HUES6 (cell line): ENCODE results near the gene CYTH1.

ENCODE experiments used
- H3K27ac ChIP-seq: 2 replicates; pipeline ENCODE4 v1.7.0; 2013; ENCODE audit warnings: low read depth, mild to moderate bottlenecking, low read length, inconsistent platforms
- H3K27me3 ChIP-seq: 2 replicates; pipeline ENCODE4 v1.6.1; 2013; ENCODE audit warnings: low read length; ENCODE audit not compliant: control insufficient read depth, insufficient read depth
- H3K36me3 ChIP-seq: 2 replicates; pipeline ENCODE4 v1.6.1; 2013; ENCODE audit warnings: low read length; ENCODE audit not compliant: control insufficient read depth, insufficient read depth
- H3K4me1 ChIP-seq: 2 replicates; pipeline ENCODE4 v1.6.1; 2013; ENCODE audit warnings: low read length; ENCODE audit not compliant: control insufficient read depth, insufficient read depth
- H3K4me3 ChIP-seq: 2 replicates; pipeline ENCODE4 v1.5.1; 2013; ENCODE audit warnings: low read depth, low read length
- H3K9ac ChIP-seq: one replicate; pipeline ENCODE4 v1.6.1; 2013; ENCODE audit warnings: mild to moderate bottlenecking, low read length
- H3K9me3 ChIP-seq: 2 replicates; pipeline ENCODE4 v1.6.1; 2013; ENCODE audit warnings: low read depth, low read length; ENCODE audit not compliant: control insufficient read depth, insufficient read depth

The CYTH1 gene

GRCh38 chr17:78729641-78730040, 52.4 kb downstream of the CYTH1 start:
- no peak overlapping the region for H3K9ac ChIP-seq
- no peaks in the 10 kb centered on the region for H3K27me3 ChIP-seq
- H3K36me3 ChIP-seq, result no peaks in the 10 kb centered on the region
- no peaks in the 10 kb centered on the region for H3K9me3 ChIP-seq
- H3K4me1 ChIP-seq, result peaks cover 8% of the 10 kb centered on the region
- no peak overlapping the region for H3K4me3 ChIP-seq
- no peak overlapping the region for H3K27ac ChIP-seq

GRCh38 chr17:78728495-78728894, 53.6 kb downstream of the CYTH1 start:
- H3K4me1 ChIP-seq, result peaks cover 19% of the 10 kb centered on the region
- no peaks in the 10 kb centered on the region for H3K36me3 ChIP-seq
- H3K9ac ChIP-seq, result no peak overlapping the region
- H3K27ac ChIP-seq, result no peak overlapping the region
- H3K4me3 ChIP-seq, result no peak overlapping the region
- H3K27me3 ChIP-seq, result no peaks in the 10 kb centered on the region
- no peaks in the 10 kb centered on the region for H3K9me3 ChIP-seq

GRCh38 chr17:78727476-78728229, 54.4 kb downstream of the CYTH1 start:
- H3K9me3 ChIP-seq, result no peaks in the 10 kb centered on the region
- H3K36me3 ChIP-seq, result no peaks in the 10 kb centered on the region
- no peak overlapping the region for H3K27ac ChIP-seq
- no peak overlapping the region for H3K9ac ChIP-seq
- peaks cover 26% of the 10 kb centered on the region for H3K4me1 ChIP-seq
- H3K4me3 ChIP-seq, result no peak overlapping the region
- H3K27me3 ChIP-seq, result no peaks in the 10 kb centered on the region

DNA sequence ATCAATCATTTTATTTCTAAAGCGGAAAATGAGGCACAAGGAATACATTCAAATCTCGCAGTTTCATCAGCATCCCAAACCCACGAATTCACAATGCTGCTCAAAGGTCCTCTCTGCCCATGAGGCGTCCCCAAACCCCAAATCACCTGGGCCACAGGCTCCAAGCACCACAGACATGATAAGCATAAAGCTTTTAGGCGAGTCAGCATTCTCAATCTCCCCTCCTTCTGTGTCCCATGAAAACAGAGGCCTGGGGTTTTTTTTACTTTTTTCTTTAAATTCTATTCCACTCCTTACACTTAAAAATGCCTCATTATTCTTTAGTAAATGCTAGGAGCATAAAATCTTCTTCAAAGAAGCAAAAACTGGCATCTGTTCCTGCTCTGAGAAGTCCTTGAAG, 55.0 kb downstream of the CYTH1 start:
- peaks cover 32% of the 10 kb centered on the region for H3K4me1 ChIP-seq
- H3K4me3 ChIP-seq, result no peak overlapping the region
- H3K27ac ChIP-seq, result no peak overlapping the region
- no peaks in the 10 kb centered on the region for H3K36me3 ChIP-seq
- H3K27me3 ChIP-seq, result no peaks in the 10 kb centered on the region
- H3K9ac ChIP-seq, result no peak overlapping the region
- H3K9me3 ChIP-seq, result no peaks in the 10 kb centered on the region

- Histone ChIP-seq H3K27me3 (no peaks in the 10 kb centered on the region), H3K4me3 (no peak overlapping the region), H3K36me3 (no peaks in the 10 kb centered on the region), H3K9me3 (no peaks in the 10 kb centered on the region), H3K27ac (no peak overlapping the region), H3K9ac (no peak overlapping the region), H3K4me1 (peaks cover 32% of the 10 kb centered on the region)
Observed at GRCh38 chr17:78726513-78726912, 55.6 kb downstream of the CYTH1 start.

GRCh38 chr17:78725448-78726021, 56.5 kb downstream of the CYTH1 start:
- Histone ChIP-seq H3K9me3 (no peaks in the 10 kb centered on the region), H3K4me3 (no peak overlapping the region), H3K36me3 (no peaks in the 10 kb centered on the region), H3K4me1 (peaks cover 32% of the 10 kb centered on the region), H3K9ac (no peak overlapping the region), H3K27ac (no peak overlapping the region), H3K27me3 (no peaks in the 10 kb centered on the region)

GRCh38 chr17:78724999-78725398, 57.1 kb downstream of the CYTH1 start:
- H3K9me3 ChIP-seq, result no peaks in the 10 kb centered on the region
- no peaks in the 10 kb centered on the region for H3K27me3 ChIP-seq
- no peak overlapping the region for H3K9ac ChIP-seq
- H3K36me3 ChIP-seq, result no peaks in the 10 kb centered on the region
- H3K4me1 ChIP-seq, result peaks cover 32% of the 10 kb centered on the region
- no peak overlapping the region for H3K27ac ChIP-seq
- no peak overlapping the region for H3K4me3 ChIP-seq

- Histone ChIP-seq H3K9ac (no peak overlapping the region), H3K4me3 (no peak overlapping the region), H3K4me1 (peaks cover 32% of the 10 kb centered on the region), H3K9me3 (no peaks in the 10 kb centered on the region), H3K27me3 (no peaks in the 10 kb centered on the region), H3K27ac (no peak overlapping the region), H3K36me3 (no peaks in the 10 kb centered on the region)
Observed at GRCh38 chr17:78724544-78724943, 57.5 kb downstream of the CYTH1 start.

GRCh38 chr17:78723957-78724356, 58.1 kb downstream of the CYTH1 start:
- no peaks in the 10 kb centered on the region for H3K27me3 ChIP-seq
- no peak overlapping the region for H3K9ac ChIP-seq
- peak overlapping the region; percentile 51 for H3K4me3 ChIP-seq
- H3K9me3 ChIP-seq, result no peaks in the 10 kb centered on the region
- H3K4me1 ChIP-seq, result peaks cover 32% of the 10 kb centered on the region
- no peaks in the 10 kb centered on the region for H3K36me3 ChIP-seq
- H3K27ac ChIP-seq, result no peak overlapping the region

GRCh38 chr17:78723001-78723796, 58.9 kb downstream of the CYTH1 start:
- H3K4me3 ChIP-seq, result peak overlapping the region; percentile 51
- H3K36me3 ChIP-seq, result no peaks in the 10 kb centered on the region
- no peaks in the 10 kb centered on the region for H3K9me3 ChIP-seq
- H3K27me3 ChIP-seq, result no peaks in the 10 kb centered on the region
- H3K9ac ChIP-seq, result no peak overlapping the region
- H3K4me1 ChIP-seq, result peaks cover 34% of the 10 kb centered on the region
- no peak overlapping the region for H3K27ac ChIP-seq

DNA sequence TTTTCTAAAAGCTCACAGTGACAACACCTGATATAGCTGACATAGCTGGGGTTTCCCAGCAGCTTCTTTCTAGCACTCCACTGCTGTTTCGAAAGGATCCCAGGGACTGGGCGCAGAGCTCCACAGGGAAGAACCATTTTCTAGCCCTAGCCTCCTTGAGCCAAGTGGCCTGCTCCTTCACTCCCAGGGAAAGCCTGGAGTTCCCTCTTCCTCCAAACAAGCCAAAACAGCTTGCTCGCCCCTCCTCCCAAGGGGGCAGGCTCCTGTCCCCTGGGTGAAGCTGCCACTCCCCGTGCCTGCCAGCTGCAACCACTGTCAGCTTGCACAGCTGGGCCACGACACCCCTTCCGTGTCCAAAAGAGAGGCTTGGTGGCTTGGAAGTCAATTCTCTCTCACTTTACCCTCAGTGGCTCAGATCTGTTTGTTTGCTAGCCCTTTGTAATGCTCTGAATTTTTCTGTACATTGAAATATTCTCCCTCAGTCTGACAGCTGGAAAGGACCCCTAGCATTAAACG, 59.8 kb downstream of the CYTH1 start:
- Histone ChIP-seq H3K27ac (no peak overlapping the region), H3K9me3 (no peaks in the 10 kb centered on the region), H3K4me1 (peaks cover 43% of the 10 kb centered on the region), H3K4me3 (no peak overlapping the region), H3K9ac (no peak overlapping the region), H3K27me3 (no peaks in the 10 kb centered on the region; the same call in 1 of the 2 replicates), H3K36me3 (no peaks in the 10 kb centered on the region)
